Activated CD8-positive, alpha-beta memory T cell treated with anti-CD3 and anti-CD28 coated beads for 36 hours (primary cell): Measurements from ENCODE around the gene PSG1. TPM values are rescaled to one million over a fixed set of nuclear protein-coding genes. Genes with fewer than 3 reads are reported as not detected.
"Not testable (repeated sequence)": the region's sequence is repeated elsewhere in the genome, so short reads cannot be mapped to it uniquely, and the experiment has no call there.

ENCODE experiments used
- CTCF ChIA-PET: fragments of 350-600 bp; sonication (Branson Sonifier 250); formaldehyde crosslinking; loops from one replicate; lab custom pipeline; 2021; ENCODE audit warnings: antibody characterized with exemption; lab: Charles Lee
- POLR2A ChIA-PET: fragments of 350-600 bp; sonication (Branson Sonifier 250); formaldehyde crosslinking; loops from one replicate; lab custom pipeline; 2021; ENCODE audit warnings: antibody characterized with exemption; lab: Charles Lee
- total RNA-seq, 2 experiments: library from RNA; stranded (reverse); gene quantifications; one replicate each; pipeline ENCODE4 v1.2.3, GENCODE V29; 2021

The PSG1 gene
- not detected for total RNA-seq

- ChIA-PET CTCF (no interaction called here), POLR2A (no interaction called here)
Observed at GRCh38 chr19:42879613-42880012, at the start of gene PSG1. TSS of gene PSG1 (minus strand) at chr19:42879713. CDS start at chr19:42879581, 132 bp downstream.

GRCh38 chr19:42928896-42929295, 49.4 kb upstream of the PSG1 start:
- ChIA-PET CTCF (no interaction called here), POLR2A (no interaction called here)

- ChIA-PET POLR2A (no interaction called here), CTCF (no interaction called here)
Observed at GRCh38 chr19:42926781-42927180, 47.3 kb upstream of the PSG1 start.

GRCh38 chr19:42923106-42923505, 43.6 kb upstream of the PSG1 start:
- POLR2A ChIA-PET = not testable (repeated sequence)
- CTCF ChIA-PET = interaction anchor here (0.9 kb wide), 1 partner anchor 15 kb away, joined by 3 read pairs; no protein-coding TSS in a partner anchor

- POLR2A ChIA-PET, CTCF ChIA-PET: not testable (repeated sequence)
Observed at GRCh38 chr19:42920971-42921370, 41.5 kb upstream of the PSG1 start.

- CTCF ChIA-PET = no interaction called here
Observed at GRCh38 chr19:42919757-42920079, 40.2 kb upstream of the PSG1 start.

GRCh38 chr19:42919070-42919756, 39.7 kb upstream of the PSG1 start:
- CTCF ChIA-PET, POLR2A ChIA-PET: not testable (repeated sequence)

More at GRCh38 chr19:42919757-42920079, 40.2 kb upstream of the PSG1 start:
- POLR2A ChIA-PET = no interaction called here

GRCh38 chr19:42918377-42919069, 39.0 kb upstream of the PSG1 start:
- POLR2A ChIA-PET, CTCF ChIA-PET: not testable (repeated sequence)

- CTCF ChIA-PET, POLR2A ChIA-PET: not testable (repeated sequence)
Observed at GRCh38 chr19:42917634-42918033, 38.1 kb upstream of the PSG1 start, which contains the start of gene PSG6. TSS of gene PSG6 (minus strand) at chr19:42917894. CDS start at chr19:42917792, 102 bp downstream.

GRCh38 chr19:42916931-42917330, 37.4 kb upstream of the PSG1 start:
- POLR2A ChIA-PET, CTCF ChIA-PET: not testable (repeated sequence)

GRCh38 chr19:42913516-42913915, 34.0 kb upstream of the PSG1 start:
- POLR2A ChIA-PET, CTCF ChIA-PET: not testable (repeated sequence)

GRCh38 chr19:42912941-42913340, 33.4 kb upstream of the PSG1 start:
- CTCF ChIA-PET, POLR2A ChIA-PET: not testable (repeated sequence)

GRCh38 chr19:42911731-42912130, 32.2 kb upstream of the PSG1 start:
- POLR2A ChIA-PET, CTCF ChIA-PET: not testable (repeated sequence)

- CTCF ChIA-PET, POLR2A ChIA-PET: not testable (repeated sequence)
Observed at GRCh38 chr19:42906162-42906561, 26.6 kb upstream of the PSG1 start.

- POLR2A ChIA-PET, CTCF ChIA-PET: not testable (repeated sequence)
Observed at GRCh38 chr19:42900561-42900960, 21.0 kb upstream of the PSG1 start.

- CTCF ChIA-PET, POLR2A ChIA-PET: not testable (repeated sequence)
Observed at GRCh38 chr19:42899674-42900073, 20.2 kb upstream of the PSG1 start.

GRCh38 chr19:42899110-42899509, 19.6 kb upstream of the PSG1 start:
- CTCF ChIA-PET, POLR2A ChIA-PET: not testable (repeated sequence)

- POLR2A ChIA-PET, CTCF ChIA-PET: not testable (repeated sequence)
Observed at GRCh38 chr19:42898656-42899055, 19.1 kb upstream of the PSG1 start.

- CTCF ChIA-PET, POLR2A ChIA-PET: not testable (repeated sequence)
Observed at GRCh38 chr19:42897729-42898128, 18.2 kb upstream of the PSG1 start.

- CTCF ChIA-PET, POLR2A ChIA-PET: not testable (repeated sequence)
Observed at GRCh38 chr19:42890446-42890845, 10.9 kb upstream of the PSG1 start.

GRCh38 chr19:42887876-42888445, 8.4 kb upstream of the PSG1 start:
- POLR2A ChIA-PET, CTCF ChIA-PET: not testable (repeated sequence)
